Measurements from ENCODE around the gene PPP2R1B.
"Not testable (repeated sequence)": the region's sequence is repeated elsewhere in the genome, so short reads cannot be mapped to it uniquely, and the experiment has no call there.

PPP2R1B gene

DNA sequence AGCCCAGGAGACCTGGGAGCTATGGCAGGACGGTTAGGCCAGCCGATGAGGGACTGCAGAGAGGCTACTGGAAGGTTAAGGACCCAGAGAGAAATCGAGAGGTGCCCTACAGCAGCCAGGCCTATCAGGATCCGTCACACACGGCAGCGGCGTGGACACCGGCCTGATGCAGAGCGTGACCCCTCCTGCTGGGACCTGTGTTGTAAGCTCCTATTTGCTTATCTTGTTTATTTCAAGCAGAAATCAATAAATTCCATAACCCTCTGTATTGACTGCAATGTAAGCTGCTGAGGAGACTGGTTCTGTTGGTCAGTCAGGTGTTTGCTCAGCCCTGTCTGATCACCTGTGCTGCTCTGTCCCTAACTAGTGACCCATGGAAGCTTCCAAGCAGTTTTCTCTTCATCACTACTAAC lies 39.9 kb downstream of the PPP2R1B start:
- no peak for DNase-seq (ENCODE audit: low spot score)

DNA sequence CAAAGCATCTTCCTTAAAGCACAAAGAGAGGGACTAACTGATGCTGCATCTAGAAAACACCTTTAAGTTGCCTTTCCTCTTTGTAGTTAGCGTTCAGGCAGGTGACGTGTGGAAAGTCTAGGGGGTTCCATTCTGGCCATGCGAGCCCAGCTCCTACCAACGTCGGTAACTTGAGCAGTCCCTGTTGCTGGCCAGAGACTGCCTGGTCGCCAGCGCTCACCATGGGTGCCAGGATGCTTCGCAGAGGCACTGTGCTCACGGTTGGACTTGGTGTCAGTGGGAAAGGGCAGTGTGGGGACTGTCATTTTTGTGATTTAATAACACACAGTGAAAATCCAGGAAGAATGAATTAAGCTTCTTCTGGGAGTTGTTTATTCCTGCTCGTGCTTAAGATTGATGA lies 40.6 kb downstream of the PPP2R1B start:
- DNase-seq (ENCODE audit: low spot score) = no peak

- no peak for DNase-seq (ENCODE audit: low spot score)
Observed at GRCh38 chr11:111724615-111725129, 41.5 kb downstream of the PPP2R1B start.

GRCh38 chr11:111723595-111723994 lies 42.6 kb downstream of the PPP2R1B start:
- DNase-seq (ENCODE audit: low spot score) = no peak

DNA sequence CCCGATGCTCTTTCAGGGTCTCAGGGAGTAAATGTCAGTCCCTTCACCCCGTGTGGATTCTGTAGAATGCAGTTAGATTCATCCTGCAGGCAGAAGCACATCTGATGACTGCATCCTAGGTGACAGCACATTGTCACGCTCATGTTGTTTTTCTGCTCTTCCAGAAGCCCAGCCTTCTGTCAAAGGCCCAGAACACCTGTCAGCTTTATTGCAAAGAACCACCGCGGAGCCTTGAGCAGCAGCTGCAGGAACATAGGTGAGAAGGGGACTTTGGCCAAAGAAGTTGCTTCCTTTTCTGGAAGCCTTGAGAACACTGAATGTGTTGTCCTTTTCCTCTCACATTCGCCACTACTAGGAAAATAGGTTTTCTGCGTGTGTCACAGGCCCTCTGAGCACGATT lies 43.7 kb downstream of the PPP2R1B start:
- DNase-seq (ENCODE audit: low spot score) = no peak

DNA sequence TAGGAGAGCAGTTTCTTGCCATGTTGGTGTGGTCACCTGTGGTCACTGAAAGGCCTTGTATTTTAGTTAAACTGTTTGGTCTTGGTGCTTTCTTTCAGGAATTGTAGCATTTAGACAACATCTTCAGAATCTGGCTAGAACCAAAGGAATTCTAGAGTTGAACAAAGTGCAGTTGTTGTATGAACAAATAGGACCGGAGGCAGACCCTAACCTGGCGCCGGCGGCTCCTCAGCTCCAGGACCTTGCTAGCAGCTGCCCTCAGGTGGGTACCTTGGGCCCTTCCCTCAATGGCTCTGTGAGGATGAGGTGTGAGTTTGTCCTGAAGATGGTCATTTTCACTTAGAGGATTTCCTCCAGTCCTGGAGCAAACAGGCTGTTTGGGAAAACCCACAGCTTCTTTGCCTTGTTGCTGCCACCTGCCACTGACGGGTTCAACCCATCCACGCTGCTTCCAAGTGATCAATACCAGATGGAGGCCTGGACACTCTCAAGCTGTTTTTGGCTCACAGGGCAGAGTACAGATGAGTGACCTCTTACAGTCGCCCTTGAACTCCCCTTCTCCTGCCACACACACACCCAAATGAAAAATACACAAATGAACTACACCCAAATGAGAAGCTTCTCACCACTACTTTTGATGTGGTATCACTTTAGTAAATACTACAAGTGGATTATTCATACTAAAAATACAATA lies 45.2 kb downstream of the PPP2R1B start:
- DNase-seq (ENCODE audit: low spot score) = no peak

GRCh38 chr11:111719379-111719778 lies 46.8 kb downstream of the PPP2R1B start:
- DNase-seq (ENCODE audit: low spot score) = no peak

DNA sequence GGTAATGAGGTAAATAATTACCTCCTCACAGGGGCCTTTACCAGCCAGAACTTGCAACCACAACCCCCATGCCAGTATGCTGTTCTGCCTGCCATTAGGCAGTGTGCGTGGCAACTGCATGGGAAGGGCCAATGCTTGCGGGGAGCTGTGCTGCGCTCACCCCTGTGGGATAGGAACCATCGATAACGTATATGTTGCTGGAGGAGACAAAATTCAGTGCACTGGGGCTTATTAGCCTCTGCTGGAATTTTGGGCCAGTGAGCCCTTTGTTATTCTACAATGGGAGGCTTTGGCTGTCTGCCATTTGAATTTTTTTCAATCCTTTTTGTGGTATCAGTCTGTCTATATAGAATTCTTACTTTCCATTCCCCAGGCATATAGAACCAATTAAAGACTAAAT lies 47.3 kb downstream of the PPP2R1B start:
- no peak for DNase-seq (ENCODE audit: low spot score)

DNA sequence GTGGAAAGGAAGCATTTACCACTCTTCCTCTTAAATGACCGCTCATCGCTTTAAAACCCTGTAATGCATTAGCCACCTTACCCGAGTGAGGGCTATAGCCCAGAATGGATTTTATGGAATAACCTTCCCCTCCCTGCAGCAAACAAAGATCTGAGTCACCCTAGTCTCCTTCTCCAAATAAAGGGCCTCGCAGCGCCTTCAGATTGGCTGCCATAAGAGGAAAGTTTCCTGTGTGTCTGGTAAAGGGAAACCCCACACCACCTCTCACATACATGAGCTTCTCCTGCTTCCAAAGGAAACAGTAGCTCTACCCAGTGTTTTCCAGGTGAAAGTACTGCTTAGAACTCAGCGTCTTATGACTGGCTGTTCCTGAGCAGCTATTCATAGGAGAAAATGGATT lies 47.8 kb downstream of the PPP2R1B start:
- DNase-seq (ENCODE audit: low spot score) = no peak

- DNase-seq (ENCODE audit: low spot score) = not testable (repeated sequence)
Observed at GRCh38 chr11:111717660-111718059, 48.5 kb downstream of the PPP2R1B start.

GRCh38 chr11:111715142-111715816 lies 50.9 kb downstream of the PPP2R1B start:
- DNase-seq (ENCODE audit: low spot score) = no peak

GRCh38 chr11:111714522-111714921 lies 51.7 kb downstream of the PPP2R1B start:
- no peak for DNase-seq (ENCODE audit: low spot score)

DNA sequence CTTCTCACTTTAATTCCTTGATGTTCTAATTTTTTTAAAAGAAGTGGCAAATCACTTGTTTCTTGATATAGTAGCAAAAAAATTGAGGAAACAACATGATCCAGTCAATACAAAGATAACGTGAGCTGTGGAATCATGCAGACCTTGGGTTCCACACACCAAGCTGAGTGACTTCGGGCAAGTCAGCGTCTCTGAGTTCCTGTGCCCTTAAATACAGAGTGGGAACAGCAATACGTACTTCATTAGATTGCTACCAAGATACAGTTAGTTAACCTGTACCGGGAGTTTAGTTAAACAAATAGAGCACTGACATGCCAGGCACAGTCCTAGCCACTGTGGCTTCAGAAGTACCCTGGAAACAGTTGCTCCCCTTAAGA lies 58.5 kb downstream of the PPP2R1B start:
- no peak for DNase-seq (ENCODE audit: low spot score)

GRCh38 chr11:111707039-111707690 lies 59.0 kb downstream of the PPP2R1B start:
- DNase-seq (ENCODE audit: low spot score) = no peak

- no peak for DNase-seq (ENCODE audit: low spot score)
Observed at GRCh38 chr11:111703576-111703975, 62.6 kb downstream of the PPP2R1B start.

GRCh38 chr11:111702623-111703022 lies 63.6 kb downstream of the PPP2R1B start:
- no peak for DNase-seq (ENCODE audit: low spot score)

DNA sequence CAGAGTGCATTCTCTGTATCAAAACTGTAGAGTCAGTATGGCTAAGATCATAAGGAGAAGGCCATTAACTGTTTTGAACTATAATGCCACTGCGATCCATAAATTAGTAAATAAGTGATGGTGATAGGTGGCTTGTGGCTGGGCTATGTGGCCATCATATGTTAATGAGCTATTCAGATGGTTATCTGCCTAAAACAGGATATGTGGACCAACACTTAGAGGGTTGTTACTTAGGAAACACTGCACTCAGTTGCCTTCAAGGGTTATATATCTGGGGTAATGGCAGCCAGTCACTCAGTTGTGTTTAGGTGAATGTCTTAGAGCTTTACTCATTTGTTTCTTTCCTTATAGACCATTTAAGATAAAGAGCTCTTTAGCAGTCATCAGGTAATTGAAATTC lies 66.0 kb downstream of the PPP2R1B start:
- no peak for DNase-seq (ENCODE audit: low spot score)

- DNase-seq (ENCODE audit: low spot score) = no peak
Observed at GRCh38 chr11:111699579-111700156, 66.5 kb downstream of the PPP2R1B start.

- no peak for DNase-seq (ENCODE audit: low spot score)
Observed at GRCh38 chr11:111698852-111699559, 67.2 kb downstream of the PPP2R1B start.

- no peak for DNase-seq (ENCODE audit: low spot score)
Observed at GRCh38 chr11:111697933-111698371, 68.2 kb downstream of the PPP2R1B start.

DNA sequence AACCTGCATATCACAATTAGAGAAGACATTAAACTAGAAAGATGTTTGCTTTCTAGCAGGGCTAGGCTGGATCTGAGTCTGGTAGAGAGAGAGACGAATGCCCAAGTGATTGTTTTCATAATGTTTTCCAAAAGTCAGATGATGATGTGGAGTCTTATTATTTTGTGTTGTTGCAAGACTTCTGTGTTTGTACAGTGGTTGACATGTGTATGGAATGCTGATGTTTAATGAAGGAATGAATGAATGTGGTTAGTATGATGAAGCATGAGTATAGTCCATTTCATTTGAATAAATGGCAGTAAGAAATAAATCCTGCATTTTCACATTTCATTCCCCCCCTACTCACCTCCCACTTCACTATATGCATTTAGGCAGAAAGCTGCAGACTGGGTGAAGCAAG lies 69.6 kb downstream of the PPP2R1B start:
- no peak for DNase-seq (ENCODE audit: low spot score)

- no peak for DNase-seq (ENCODE audit: low spot score)
Observed at GRCh38 chr11:111694851-111695250, 71.3 kb downstream of the PPP2R1B start.

Data from CD4-positive, alpha-beta T cell treated with Interleukin-2 at 100 ng/mL for 4 hours (primary cell).